ENCODE measurements around the gene HOXD10. TPM values are rescaled to one million over a fixed set of nuclear protein-coding genes. Genes with fewer than 3 reads are reported as not detected.

The HOXD10 gene
- total and polyA plus RNA-seq, 2 donors (not counting 1 experiment from before 2014, with no cell fraction given), result not detected

DNA sequence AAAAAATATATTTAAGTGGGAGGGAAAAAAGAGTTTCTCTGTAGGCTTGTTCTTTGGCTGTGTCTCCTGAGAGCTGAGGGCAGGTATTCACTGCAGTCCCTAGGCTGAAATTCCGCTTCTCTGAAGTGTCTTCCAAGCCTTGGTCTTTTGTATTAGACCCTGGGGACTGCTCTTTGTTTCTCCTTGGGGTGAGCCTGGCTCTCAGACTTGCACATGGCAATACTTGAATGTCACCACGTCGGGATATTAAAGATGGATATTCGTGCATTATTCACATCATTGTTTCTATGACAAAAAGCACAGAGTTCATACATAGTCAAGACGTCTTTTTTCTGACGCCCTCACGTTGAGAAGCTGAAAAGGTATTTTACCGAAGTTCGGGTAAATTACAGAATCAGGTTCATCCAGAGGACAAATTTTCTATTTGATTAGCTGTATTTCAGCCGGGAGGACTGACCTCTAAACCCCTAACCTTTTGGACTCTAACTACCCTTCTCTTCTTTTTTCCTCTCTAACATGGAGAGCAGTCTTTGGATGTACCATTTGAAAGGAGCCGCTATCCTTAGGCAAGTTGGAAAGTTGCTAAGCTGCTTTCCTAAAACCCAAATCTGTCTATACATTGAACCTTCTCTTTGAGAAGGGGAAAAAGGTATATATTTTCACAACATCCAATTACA, 38.1 kb downstream of the HOXD10 start:
- TF ChIP-seq EZH2 (IDR thresholded peaks at IDR 0.05; ENCODE audit: low read length, missing control alignments), result peak; percentile 47
- TF ChIP-seq, protein P1, sequence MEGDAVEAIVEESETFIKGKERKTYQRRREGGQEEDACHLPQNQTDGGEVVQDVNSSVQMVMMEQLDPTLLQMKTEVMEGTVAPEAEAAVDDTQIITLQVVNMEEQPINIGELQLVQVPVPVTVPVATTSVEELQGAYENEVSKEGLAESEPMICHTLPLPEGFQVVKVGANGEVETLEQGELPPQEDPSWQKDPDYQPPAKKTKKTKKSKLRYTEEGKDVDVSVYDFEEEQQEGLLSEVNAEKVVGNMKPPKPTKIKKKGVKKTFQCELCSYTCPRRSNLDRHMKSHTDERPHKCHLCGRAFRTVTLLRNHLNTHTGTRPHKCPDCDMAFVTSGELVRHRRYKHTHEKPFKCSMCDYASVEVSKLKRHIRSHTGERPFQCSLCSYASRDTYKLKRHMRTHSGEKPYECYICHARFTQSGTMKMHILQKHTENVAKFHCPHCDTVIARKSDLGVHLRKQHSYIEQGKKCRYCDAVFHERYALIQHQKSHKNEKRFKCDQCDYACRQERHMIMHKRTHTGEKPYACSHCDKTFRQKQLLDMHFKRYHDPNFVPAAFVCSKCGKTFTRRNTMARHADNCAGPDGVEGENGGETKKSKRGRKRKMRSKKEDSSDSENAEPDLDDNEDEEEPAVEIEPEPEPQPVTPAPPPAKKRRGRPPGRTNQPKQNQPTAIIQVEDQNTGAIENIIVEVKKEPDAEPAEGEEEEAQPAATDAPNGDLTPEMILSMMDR (conservative IDR thresholded peaks at IDR 0.05 in 1 of 2, IDR thresholded peaks at IDR 0.05 in 1 of 2; ENCODE audit: low read depth in 1 of 2, low read length in 2 of 2), result no peak
- no peak overlapping the region for H3K4me3 ChIP-seq (replicated peaks in 1 of 4; ENCODE audit: control extremely low read depth in 1 of 4, insufficient read depth in 1 of 4, low read depth in 3 of 4, low read length in 4 of 4)
- H3K79me2 ChIP-seq (ENCODE audit: control insufficient read depth, insufficient read depth, low read length), result no peaks in the 10 kb centered on the region
- H4K20me1 ChIP-seq (ENCODE audit: control insufficient read depth, extremely low read depth, insufficient read depth, low read length), result no peaks in the 10 kb centered on the region
- no peaks in the 10 kb centered on the region for H3K4me1 ChIP-seq (ENCODE audit: control insufficient read depth, extremely low read depth, insufficient read depth, low read length)
- no peak overlapping the region for H3K27ac ChIP-seq (ENCODE audit: insufficient read depth, low read length)
- no peaks in the 10 kb centered on the region for H3K36me3 ChIP-seq (ENCODE audit: control insufficient read depth, insufficient read depth, low read length)
- no peak for DNase-seq (ENCODE audit: low read depth in 2 of 2)
- no peak overlapping the region for H2AFZ ChIP-seq (ENCODE audit: low read length)
- H3K27me3 ChIP-seq (ENCODE audit: control insufficient read depth, insufficient read depth, low read length), result peaks cover 73% of the 10 kb centered on the region
- no peaks in the 10 kb centered on the region for H3K9me3 ChIP-seq (ENCODE audit: control insufficient read depth, insufficient read depth, low read depth, low read length)
- H3K9ac ChIP-seq (ENCODE audit: insufficient read depth, low read length), result no peak overlapping the region
- H3K4me2 ChIP-seq (ENCODE audit: extremely low read depth, insufficient read depth, low read length), result no peak overlapping the region

DNA sequence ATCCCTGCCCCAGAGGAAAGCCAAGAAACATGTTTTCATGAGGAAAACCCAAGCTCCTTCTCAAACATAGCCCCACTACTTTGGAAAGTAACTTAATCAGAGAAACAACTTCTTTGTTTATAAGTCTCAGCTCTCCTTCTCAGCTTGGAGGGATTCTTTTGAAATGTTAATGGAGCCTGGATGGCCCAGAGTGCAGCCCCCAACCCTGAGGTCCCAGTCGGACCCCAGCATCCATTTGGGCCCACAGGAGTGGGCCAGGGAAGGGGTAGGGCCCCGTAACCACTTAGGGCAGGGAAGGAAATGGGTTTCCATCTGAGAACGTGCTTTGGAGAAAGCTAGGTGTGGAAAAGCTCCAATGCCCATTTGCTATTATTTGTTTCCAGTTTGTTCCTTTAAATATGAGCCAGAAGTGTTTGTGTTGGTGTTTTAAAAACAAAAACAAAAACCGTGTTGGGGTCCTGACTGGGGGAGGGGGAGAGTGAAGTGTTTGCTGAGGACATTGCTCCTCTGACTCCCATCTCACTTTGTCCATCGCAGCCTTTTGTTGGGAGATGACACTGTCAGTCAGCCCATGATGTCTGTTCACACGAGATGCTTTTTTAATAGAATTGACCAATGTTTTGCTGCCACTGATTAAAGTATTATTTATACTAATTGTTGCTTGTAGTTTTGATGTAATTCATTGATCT, 38.9 kb downstream of the HOXD10 start:
- Histone ChIP-seq H3K36me3 (ENCODE audit: control insufficient read depth, insufficient read depth, low read length) (no peaks in the 10 kb centered on the region), H2AFZ (ENCODE audit: low read length) (no peak overlapping the region), H3K79me2 (ENCODE audit: control insufficient read depth, insufficient read depth, low read length) (no peaks in the 10 kb centered on the region), H3K9me3 (ENCODE audit: control insufficient read depth, insufficient read depth, low read depth, low read length) (no peaks in the 10 kb centered on the region), H3K27ac (ENCODE audit: insufficient read depth, low read length) (no peak overlapping the region), H3K4me2 (ENCODE audit: extremely low read depth, insufficient read depth, low read length) (no peak overlapping the region), H3K4me3 (replicated peaks in 1 of 4; ENCODE audit: control extremely low read depth in 1 of 4, insufficient read depth in 1 of 4, low read depth in 3 of 4, low read length in 4 of 4) (no peak overlapping the region), H4K20me1 (ENCODE audit: control insufficient read depth, extremely low read depth, insufficient read depth, low read length) (no peaks in the 10 kb centered on the region), H3K4me1 (ENCODE audit: control insufficient read depth, extremely low read depth, insufficient read depth, low read length) (no peaks in the 10 kb centered on the region), H3K27me3 (ENCODE audit: control insufficient read depth, insufficient read depth, low read length) (peaks cover 73% of the 10 kb centered on the region), H3K9ac (ENCODE audit: insufficient read depth, low read length) (no peak overlapping the region)
- no peak for DNase-seq (ENCODE audit: low read depth in 2 of 2)
- TF ChIP-seq, protein P1 (conservative IDR thresholded peaks at IDR 0.05 in 1 of 2, IDR thresholded peaks at IDR 0.05 in 1 of 2; ENCODE audit: low read depth in 1 of 2, low read length in 2 of 2), result no peak
- TF ChIP-seq EZH2 (IDR thresholded peaks at IDR 0.05; ENCODE audit: low read length, missing control alignments), result no peak

DNA sequence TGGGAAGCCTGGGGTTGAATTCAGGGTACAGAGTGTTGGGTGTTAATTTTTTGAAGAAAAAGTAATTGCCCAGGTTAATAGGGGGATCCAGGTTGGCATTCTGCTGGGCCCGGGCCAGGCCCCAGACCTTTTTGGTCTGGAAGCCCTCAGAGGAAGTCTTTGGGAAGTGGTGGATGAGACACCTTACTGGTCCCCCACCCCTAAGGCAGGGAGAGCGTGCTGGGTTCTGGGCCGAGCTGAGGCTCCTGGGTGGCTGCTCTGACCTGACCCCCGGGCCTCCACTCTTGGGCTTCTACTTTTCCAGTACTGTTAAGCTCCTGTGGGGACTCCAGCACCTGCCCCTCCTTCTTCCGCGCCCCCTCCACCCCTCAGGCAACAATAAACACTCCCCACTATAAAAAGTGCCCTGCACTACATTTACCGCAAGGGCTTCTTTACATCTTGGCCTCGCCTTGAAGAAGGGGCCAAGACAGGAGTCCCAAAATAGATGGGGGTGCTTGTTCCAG, 39.8 kb downstream of the HOXD10 start:
- no peak for DNase-seq (ENCODE audit: low read depth in 2 of 2)
- H3K27ac ChIP-seq (ENCODE audit: insufficient read depth, low read length), result no peak overlapping the region
- H3K36me3 ChIP-seq (ENCODE audit: control insufficient read depth, insufficient read depth, low read length), result no peaks in the 10 kb centered on the region
- H3K4me2 ChIP-seq (ENCODE audit: extremely low read depth, insufficient read depth, low read length), result no peak overlapping the region
- no peak overlapping the region for H2AFZ ChIP-seq (ENCODE audit: low read length)
- peaks cover 72% of the 10 kb centered on the region for H3K27me3 ChIP-seq (ENCODE audit: control insufficient read depth, insufficient read depth, low read length)
- H4K20me1 ChIP-seq (ENCODE audit: control insufficient read depth, extremely low read depth, insufficient read depth, low read length), result no peaks in the 10 kb centered on the region
- no peaks in the 10 kb centered on the region for H3K79me2 ChIP-seq (ENCODE audit: control insufficient read depth, insufficient read depth, low read length)
- no peak overlapping the region for H3K9ac ChIP-seq (ENCODE audit: insufficient read depth, low read length)
- no peaks in the 10 kb centered on the region for H3K4me1 ChIP-seq (ENCODE audit: control insufficient read depth, extremely low read depth, insufficient read depth, low read length)
- TF ChIP-seq EZH2 (IDR thresholded peaks at IDR 0.05; ENCODE audit: low read length, missing control alignments), result no peak
- TF ChIP-seq, protein P1 (conservative IDR thresholded peaks at IDR 0.05 in 1 of 2, IDR thresholded peaks at IDR 0.05 in 1 of 2; ENCODE audit: low read depth in 1 of 2, low read length in 2 of 2), result no peak
- H3K4me3 ChIP-seq (replicated peaks in 1 of 4; ENCODE audit: control extremely low read depth in 1 of 4, insufficient read depth in 1 of 4, low read depth in 3 of 4, low read length in 4 of 4), result no peak overlapping the region
- no peaks in the 10 kb centered on the region for H3K9me3 ChIP-seq (ENCODE audit: control insufficient read depth, insufficient read depth, low read depth, low read length)

Measured in fibroblast of lung (primary cell).